H9 (cell line): ENCODE results near the gene TSPAN4. TPM values are rescaled to one million over a fixed set of nuclear protein-coding genes. Genes with fewer than 3 reads are reported as not detected.
A peak's percentile ranks its signal among the peaks of the same experiment; 100 is the strongest.

ENCODE experiments used
- DNase-seq: peaks from one replicate; pipeline ENCODE4 v3.0.0-alpha.2; 2017
- H2AFZ ChIP-seq: one replicate; pipeline ENCODE4 v1.6.1; 2013; ENCODE audit warnings: mild to moderate bottlenecking, low read length, control low read depth, moderate library complexity
- H2AK5ac ChIP-seq: 2 replicates; pipeline ENCODE4 v1.6.1; 2013; ENCODE audit warnings: low read length, control low read depth, mixed read lengths; ENCODE audit not compliant: insufficient read length
- H2BK120ac ChIP-seq: one replicate; pipeline ENCODE4 v1.6.1; 2013; ENCODE audit warnings: low read depth, mild to moderate bottlenecking, low read length, control low read depth, inconsistent platforms; ENCODE audit not compliant: poor library complexity, severe bottlenecking
- H2BK12ac ChIP-seq: 2 replicates; pipeline ENCODE4 v1.6.1; 2013; ENCODE audit warnings: low read length, control low read depth, mixed read lengths, low read depth; ENCODE audit not compliant: insufficient read length
- H2BK15ac ChIP-seq: 2 replicates; pipeline ENCODE4 v1.6.1; 2013; ENCODE audit warnings: low read depth, low read length, control low read depth
- H2BK20ac ChIP-seq: one replicate; pipeline ENCODE4 v1.6.1; 2013; ENCODE audit warnings: low read depth, mild to moderate bottlenecking, low read length, control low read depth, inconsistent platforms; ENCODE audit not compliant: poor library complexity, severe bottlenecking
- H2BK5ac ChIP-seq: 2 replicates; pipeline ENCODE4 v1.6.1; 2013; ENCODE audit warnings: low read length, control low read depth, mixed read lengths; ENCODE audit not compliant: insufficient read length
- H3K14ac ChIP-seq: 2 replicates; pipeline ENCODE4 v1.6.1; 2013; ENCODE audit warnings: low read length, control low read depth; ENCODE audit not compliant: insufficient read depth
- H3K18ac ChIP-seq: 2 replicates; pipeline ENCODE4 v1.6.1; 2013; ENCODE audit warnings: low read depth, mild to moderate bottlenecking, mixed read lengths, low read length, control low read depth; ENCODE audit not compliant: insufficient read length
- H3K23ac ChIP-seq: 2 replicates; pipeline ENCODE4 v1.6.1; 2013; ENCODE audit warnings: low read length, control low read depth, mixed read lengths, low read depth; ENCODE audit not compliant: insufficient read length
- H3K23me2 ChIP-seq: 2 replicates; pipeline ENCODE4 v1.6.1; 2013; ENCODE audit warnings: low read depth, mild to moderate bottlenecking, mixed read lengths, low read length, control low read depth; ENCODE audit not compliant: insufficient read length, poor library complexity, severe bottlenecking
- H3K27ac ChIP-seq: 2 replicates; pipeline ENCODE4 v1.5.1; 2013; ENCODE audit warnings: low read length, control low read depth, mixed read lengths, low read depth; ENCODE audit not compliant: insufficient read length
- H3K27me3 ChIP-seq: 2 replicates; pipeline ENCODE4 v1.6.1; 2013; ENCODE audit warnings: low read length, control low read depth, inconsistent platforms; ENCODE audit not compliant: insufficient read depth
- H3K4ac ChIP-seq: 2 replicates; pipeline ENCODE4 v1.6.1; 2013; ENCODE audit warnings: low read depth, mild to moderate bottlenecking, control low read depth, inconsistent platforms, low read length, moderate library complexity
- H3K4me1 ChIP-seq: 2 replicates; pipeline ENCODE4 v1.6.1; 2013; ENCODE audit warnings: low read length, control low read depth, inconsistent platforms; ENCODE audit not compliant: insufficient read depth
- H3K4me2 ChIP-seq: 2 replicates; pipeline ENCODE4 v1.6.1; 2013; ENCODE audit warnings: low read length, control low read depth, mixed read lengths; ENCODE audit not compliant: insufficient read length, insufficient read depth
- H3K56ac ChIP-seq: 2 replicates; pipeline ENCODE4 v1.6.1; 2013; ENCODE audit warnings: low read depth, mild to moderate bottlenecking, mixed read lengths, low read length, control low read depth; ENCODE audit not compliant: insufficient read length
- H3K79me1 ChIP-seq: 2 replicates; pipeline ENCODE4 v1.6.1; 2013; ENCODE audit warnings: low read depth, mild to moderate bottlenecking, moderate library complexity, low read length, control low read depth, inconsistent platforms; ENCODE audit not compliant: insufficient read depth, poor library complexity, severe bottlenecking
- H3K79me2 ChIP-seq: 2 replicates; pipeline ENCODE4 v1.6.1; 2013; ENCODE audit warnings: low read length, control low read depth, inconsistent platforms; ENCODE audit not compliant: insufficient read depth
- H3K9ac ChIP-seq: 2 replicates; pipeline ENCODE4 v1.6.1; 2013; ENCODE audit warnings: low read length, control low read depth, mixed read lengths; ENCODE audit not compliant: insufficient read length; ENCODE audit errors: extremely low read depth
- H3K9me3 ChIP-seq: one replicate; pipeline ENCODE4 v1.6.1; 2013; ENCODE audit warnings: low read depth, low read length, inconsistent platforms; ENCODE audit not compliant: control insufficient read depth
- H3T11ph ChIP-seq: one replicate; pipeline ENCODE4 v1.6.1; 2013; ENCODE audit warnings: mild to moderate bottlenecking, low read length, control low read depth, inconsistent platforms
- H4K20me1 ChIP-seq: one replicate; pipeline ENCODE4 v1.6.1; 2013; ENCODE audit not compliant: control insufficient read depth, insufficient read length, insufficient read depth
- H4K5ac ChIP-seq: 2 replicates; pipeline ENCODE4 v1.6.1; 2013; ENCODE audit warnings: low read depth, mild to moderate bottlenecking, mixed read lengths, low read length, control low read depth; ENCODE audit not compliant: insufficient read length
- H4K8ac ChIP-seq: replicated peaks from 2 replicates; pipeline ENCODE4 v1.6.1; 2013; ENCODE audit warnings: low read length, control low read depth, mixed read lengths, low read depth; ENCODE audit not compliant: insufficient read length
- H4K91ac ChIP-seq: 2 replicates; pipeline ENCODE4 v1.6.1; 2013; ENCODE audit warnings: low read depth, mild to moderate bottlenecking, moderate library complexity, mixed read lengths, low read length, control low read depth; ENCODE audit not compliant: insufficient read length
- H3K27ac Mint-ChIP-seq, 3 experiments: 2 replicates in 2 of 3; 3 replicates in 1 of 3; pipeline ENCODE4 v1.8.0; 2020 to 2021; ENCODE audit warnings: mixed read lengths in 3 of 3, mild to moderate bottlenecking in 1 of 3, moderate library complexity in 1 of 3
- H3K27me3 Mint-ChIP-seq: 2 replicates; pipeline ENCODE4 v1.8.0; 2021; ENCODE audit warnings: low read depth, mild to moderate bottlenecking, moderate library complexity, mixed read lengths
- H3K36me3 Mint-ChIP-seq, 3 experiments: 2 replicates in 2 of 3; 3 replicates in 1 of 3; pipeline ENCODE4 v1.8.0; 2020 to 2021; ENCODE audit warnings: low read depth in 3 of 3, mixed read lengths in 3 of 3; ENCODE audit not compliant: insufficient read depth in 1 of 3
- H3K4me1 Mint-ChIP-seq, 2 experiments: 2 replicates each; pipeline ENCODE4 v1.8.0; 2020; ENCODE audit warnings: mixed read lengths in 2 of 2
- H3K4me3 Mint-ChIP-seq, 2 experiments: 2 replicates in 1 of 2; 3 replicates in 1 of 2; pipeline ENCODE4 v1.8.0; 2020 to 2021; ENCODE audit warnings: mild to moderate bottlenecking in 2 of 2, mixed read lengths in 2 of 2, moderate library complexity in 1 of 2
- H3K9me3 Mint-ChIP-seq, 2 experiments: 2 replicates in 1 of 2; 3 replicates in 1 of 2; pipeline ENCODE4 v1.8.0; 2020; ENCODE audit warnings: mild to moderate bottlenecking in 2 of 2, mixed read lengths in 2 of 2, moderate library complexity in 1 of 2
- CTCF ChIP-seq: fragments of 200-600 bp; sonication (generic); conservative IDR thresholded peaks from 3 replicates; pipeline ENCODE4 v1.8.0; 2021; ENCODE audit warnings: antibody characterized with exemption, mild to moderate bottlenecking
- WGBS: extraction: QIAGEN DNeasy Blood & Tissue Kit; methylation state at CpG from one replicate; pipeline ENCODE4 v1.1.7; 2013; ENCODE audit warnings: missing lambda C conversion rate, low lambda C conversion rate, mixed read lengths; ENCODE audit not compliant: insufficient read length; ENCODE audit errors: extremely low coverage; 5-methylcytosine and 5-hydroxymethylcytosine counted together
- total RNA-seq: library from RNA; stranded (reverse); gene quantifications from 2 replicates; pipeline ENCODE4 v1.2.1, GENCODE V29; 2021

The TSPAN4 gene
- total RNA-seq, 1 experiment from 2014 or later = 64.6 TPM

DNA sequence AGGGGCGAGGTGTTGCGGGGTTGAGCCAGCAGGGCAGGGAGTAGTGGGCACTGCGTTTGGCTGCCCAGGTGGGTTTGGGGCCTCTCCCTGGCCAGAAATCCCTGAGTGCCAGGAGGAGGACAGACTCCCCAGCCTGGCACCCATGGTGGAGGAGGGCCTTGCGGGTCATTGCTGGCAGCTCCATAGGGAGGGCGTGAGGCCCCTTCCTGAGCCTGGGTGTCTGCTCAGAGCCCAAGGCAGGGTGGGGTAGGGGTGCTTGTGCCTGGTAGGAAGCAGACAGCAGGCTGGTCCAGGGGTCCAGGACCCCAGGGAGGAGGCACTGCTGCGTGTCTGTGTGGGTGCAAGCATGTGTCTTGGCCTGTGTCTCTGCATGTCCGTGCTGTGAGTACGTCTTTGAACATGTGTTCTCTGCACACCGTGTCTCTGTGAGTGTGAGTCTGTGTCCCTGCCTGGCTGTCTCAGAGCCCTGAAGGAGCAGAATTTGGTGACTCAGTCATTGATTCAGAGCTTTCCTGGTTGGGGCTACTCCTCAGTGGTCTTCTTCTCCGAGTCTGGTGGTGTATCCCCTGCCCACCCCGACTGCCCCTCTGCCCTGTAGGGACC is 3.9 kb downstream of the TSPAN4 start:
- H4K8ac ChIP-seq = no peak overlapping the region
- H3K9ac ChIP-seq = no peak overlapping the region
- Mint-ChIP-seq H3K27ac (peak overlapping the region in 1 of 3 experiments; percentile 59; a peak in 1 of 7 replicates), H3K4me3 (peak overlapping the region in 1 of 2 experiments; percentile 35; a peak in 2 of 5 replicates), H3K4me1 (peaks cover 11 to 32% of the 10 kb centered on the region in 2 experiments), H3K36me3 (no peaks in the 10 kb centered on the region), H3K27me3 (peaks cover 7% of the 10 kb centered on the region), H3K9me3 (no peaks in the 10 kb centered on the region)
- H4K91ac ChIP-seq = no peak overlapping the region
- WGBS = no CpG with 5 or more reads among the region's 11 CpGs
- no peak overlapping the region for H2BK15ac ChIP-seq
- H2BK20ac ChIP-seq = no peak overlapping the region
- no peaks in the 10 kb centered on the region for H3K9me3 ChIP-seq
- no peak overlapping the region for H3K23ac ChIP-seq
- peaks cover 2% of the 10 kb centered on the region; the same call in 1 of the 2 replicates for H3K4me1 ChIP-seq
- H3K79me2 ChIP-seq = no peaks in the 10 kb centered on the region; the same call in 1 of the 2 replicates
- H3K18ac ChIP-seq = no peak overlapping the region
- no peak overlapping the region for H3K56ac ChIP-seq
- H3T11ph ChIP-seq = no peak overlapping the region
- H3K4ac ChIP-seq = no peak overlapping the region
- H3K14ac ChIP-seq = no peak overlapping the region; the same call in 1 of the 2 replicates
- no peak overlapping the region for H2BK5ac ChIP-seq
- H3K79me1 ChIP-seq = peaks cover 2% of the 10 kb centered on the region
- H2BK120ac ChIP-seq = no peak overlapping the region
- DNase-seq = no peak
- H3K4me2 ChIP-seq = no peak overlapping the region
- no peak overlapping the region for H3K27ac ChIP-seq
- TF ChIP-seq CTCF = no peak
- H3K27me3 ChIP-seq = no peaks in the 10 kb centered on the region; the same call in 1 of the 2 replicates
- H3K23me2 ChIP-seq = peaks cover 24% of the 10 kb centered on the region
- no peak overlapping the region for H4K5ac ChIP-seq
- peaks cover 6% of the 10 kb centered on the region for H4K20me1 ChIP-seq
- no peak overlapping the region for H2BK12ac ChIP-seq
- H2AFZ ChIP-seq = no peak overlapping the region
- no peak overlapping the region for H2AK5ac ChIP-seq
